Heart left ventricle (tissue), 16 donors: ENCODE data around the gene POU6F2. TPM values are rescaled to one million over a fixed set of nuclear protein-coding genes. Genes with fewer than 3 reads are reported as not detected.

Experiments
- ATAC-seq, 4 donors: fragments of 200-7000 bp; cut with Tn5 transposase; one replicate each; pipeline ENCODE4 v1.9.1; 2020 to 2022; ENCODE audit warnings: moderate library complexity in 4 of 4, mild to moderate bottlenecking in 3 of 4, moderate number of reproducible peaks in 1 of 4
- DNase-seq, 5 donors: peaks; one replicate each; pipeline ENCODE4 v3.0.0-alpha.2; 2020
- H3K27ac ChIP-seq, 12 donors: fragments of 200-600 bp; sonication (generic) in 4 of 12; one replicate each; pipeline versions ENCODE4 v1.5.0 to v1.8.0; 2016 to 2022; ENCODE audit warnings: mild to moderate bottlenecking in 2 of 12
- H3K27me3 ChIP-seq, 9 donors: fragments of 200-600 bp; sonication (generic) in 2 of 9; one replicate each; pipeline versions ENCODE4 v1.5.1 to v1.8.0; 2016 to 2022; ENCODE audit warnings: mild to moderate bottlenecking in 3 of 9
- H3K36me3 ChIP-seq, 9 donors: fragments of 200-600 bp; sonication (generic) in 2 of 9; one replicate each; pipeline versions ENCODE4 v1.5.0 to v1.8.0; 2018 to 2022; ENCODE audit warnings: mild to moderate bottlenecking in 2 of 9
- H3K4me1 ChIP-seq, 12 donors: fragments of 200-600 bp; sonication (generic) in 4 of 12; one replicate each; pipeline versions ENCODE4 v1.5.0 to v1.8.0; 2016 to 2022; ENCODE audit warnings: mild to moderate bottlenecking in 3 of 12
- H3K4me3 ChIP-seq, 12 donors: fragments of 200-600 bp; sonication (generic) in 4 of 12; one replicate each; pipeline versions ENCODE4 v1.5.0 to v1.8.0; 2017 to 2022; ENCODE audit warnings: mild to moderate bottlenecking in 9 of 12, moderate library complexity in 4 of 12
- H3K9me3 ChIP-seq, 12 donors: fragments of 200-600 bp; sonication (generic) in 4 of 12; one replicate each; pipeline versions ENCODE4 v1.5.0 to v1.8.0; 2016 to 2022; ENCODE audit warnings: mild to moderate bottlenecking in 1 of 12
- POLR2A ChIP-seq, 2 donors: fragments of 450-650 bp; IDR thresholded peaks; one replicate each; pipeline ENCODE4 v1.6.1; 2017; ENCODE audit warnings: antibody characterized with exemption in 2 of 2, mild to moderate bottlenecking in 2 of 2, moderate library complexity in 2 of 2
- WGBS, 4 donors: extraction: QIAGEN DNeasy Blood & Tissue Kit in 2 of 4; methylation state at CpG; one replicate each; pipeline versions ENCODE4 v1.1.5 to v1.1.7; 2013 to 2018; 5-methylcytosine and 5-hydroxymethylcytosine counted together
- intact Hi-C, 10 donors: fragments of 100-400 bp; cut with DNase I; formaldehyde crosslinking; loops; one replicate each; pipeline versions ENCODE4 v1.11.1 to v1.14.2; 2022
- polyA plus RNA-seq, 2 donors: library from polyadenylated mRNA; stranded (reverse); fragments of 200-250 nt; gene quantifications; one replicate each; pipeline ENCODE4 v1.2.3, GENCODE V29; 2013
- total RNA-seq, 9 donors: library from RNA; depleted of rRNA in 2 of 9; stranded (reverse); fragments of >200 nt in 2 of 9; fragmentation: NEBNext Ultra II Directional in 3 of 9; extraction: Animal tissue kit (Norgen Biotek cat#: 25700) in 3 of 9; gene quantifications; one replicate each; pipeline versions ENCODE4 v1.1.0 to v1.2.4, GENCODE V29; 2016 to 2023
- TF ChIP-seq, protein P1 (sequence below), 12 donors: fragments of 200-600 bp; sonication (generic) in 4 of 12; IDR thresholded peaks; one replicate each; pipeline versions ENCODE4 v1.5.0 to v1.8.0; 2018 to 2022; ENCODE audit warnings: antibody characterized with exemption in 12 of 12, mild to moderate bottlenecking in 5 of 12
- donor health status: ischemic (EF 13 %, LVEDD 7.1; RV severe dilation, severe dysfunction).
- donor health status: healthy with polysubstance abuse.
- donor health status: DM: no; HTN: yes; CAD: no.
- donor health status: DM: no; HTN: no; CAD: no.
- donor health status: ischemic (EF 25% LVEDD 6.9; RV normal size, moderate dysfunction).
- donor health status: ischemic (EF 25% LVEDD 5.7; RV mildly dilated, moderate dysfunction).
- donor health status: healthy.
- donor health status: DM: yes; HTN: yes; CAD: no.
- donor health status: ischemic (EF 35%, LVEDD 5.7; RV mildly dilated, moderate dysfunction).
- donor health status: nonischemic (EF 11% LVEDD 7.7; RV severe dilation, severe dysfunction).
- donor health status: DM: yes; HTN: yes; CAD: no.
- donor health status: PGD.
- donor health status: ischemic (EF 29% LVEDD 5.4; RV normal size, mild dysfunction).
- donor health status: nonischemic (EF 23%, LVEDD 6.1; RV moderate dilation, normal function).

POU6F2 gene
- total and polyA plus RNA-seq, 11 donors = 0.03 to 1.2 (median 0.38) TPM; not detected in 2

GRCh38 chr7:39153113-39153512, 175.4 kb downstream of the POU6F2 start:
- WGBS, 4 donors = 81 to 87% (median 86%) methylated on average over 5 of the region's 5 CpGs
- ATAC-seq = no peak
- H3K4me1 ChIP-seq = no peaks in the 10 kb centered on the region
- no peak overlapping the region for H3K27ac ChIP-seq
- no peak overlapping the region for H3K4me3 ChIP-seq
- intact Hi-C loops = no loop called here
- no peaks in the 10 kb centered on the region for H3K9me3 ChIP-seq
- H3K27me3 ChIP-seq = peaks cover 0 to 3% (median 0%) of the 10 kb centered on the region in 9 donors
- TF ChIP-seq, protein P1, sequence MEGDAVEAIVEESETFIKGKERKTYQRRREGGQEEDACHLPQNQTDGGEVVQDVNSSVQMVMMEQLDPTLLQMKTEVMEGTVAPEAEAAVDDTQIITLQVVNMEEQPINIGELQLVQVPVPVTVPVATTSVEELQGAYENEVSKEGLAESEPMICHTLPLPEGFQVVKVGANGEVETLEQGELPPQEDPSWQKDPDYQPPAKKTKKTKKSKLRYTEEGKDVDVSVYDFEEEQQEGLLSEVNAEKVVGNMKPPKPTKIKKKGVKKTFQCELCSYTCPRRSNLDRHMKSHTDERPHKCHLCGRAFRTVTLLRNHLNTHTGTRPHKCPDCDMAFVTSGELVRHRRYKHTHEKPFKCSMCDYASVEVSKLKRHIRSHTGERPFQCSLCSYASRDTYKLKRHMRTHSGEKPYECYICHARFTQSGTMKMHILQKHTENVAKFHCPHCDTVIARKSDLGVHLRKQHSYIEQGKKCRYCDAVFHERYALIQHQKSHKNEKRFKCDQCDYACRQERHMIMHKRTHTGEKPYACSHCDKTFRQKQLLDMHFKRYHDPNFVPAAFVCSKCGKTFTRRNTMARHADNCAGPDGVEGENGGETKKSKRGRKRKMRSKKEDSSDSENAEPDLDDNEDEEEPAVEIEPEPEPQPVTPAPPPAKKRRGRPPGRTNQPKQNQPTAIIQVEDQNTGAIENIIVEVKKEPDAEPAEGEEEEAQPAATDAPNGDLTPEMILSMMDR (IDR thresholded peaks at IDR 0.05) = no peak
- TF ChIP-seq POLR2A (IDR thresholded peaks at IDR 0.05) = no peak
- DNase-seq = no peak
- no peaks in the 10 kb centered on the region for H3K36me3 ChIP-seq

DNA sequence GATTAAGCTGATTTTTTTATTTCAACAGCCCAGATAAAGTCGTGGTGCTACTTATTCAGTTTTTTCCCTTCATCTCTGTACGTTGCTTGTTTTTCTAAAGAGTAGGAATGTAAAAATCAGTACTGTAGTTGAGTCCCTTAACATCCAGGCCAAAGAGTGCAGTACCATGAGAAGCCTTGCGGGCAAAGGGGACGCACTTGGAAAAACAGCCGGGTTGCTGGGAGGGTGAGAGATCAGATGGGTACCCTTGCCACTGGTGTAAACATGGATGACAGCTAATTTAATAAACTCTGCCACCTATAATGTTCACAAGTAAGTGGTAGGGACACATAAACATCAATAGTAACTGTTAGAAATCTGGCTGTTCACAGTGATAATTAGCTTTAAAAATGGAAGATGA, 175.9 kb downstream of the POU6F2 start:
- no peak for ATAC-seq

DNA sequence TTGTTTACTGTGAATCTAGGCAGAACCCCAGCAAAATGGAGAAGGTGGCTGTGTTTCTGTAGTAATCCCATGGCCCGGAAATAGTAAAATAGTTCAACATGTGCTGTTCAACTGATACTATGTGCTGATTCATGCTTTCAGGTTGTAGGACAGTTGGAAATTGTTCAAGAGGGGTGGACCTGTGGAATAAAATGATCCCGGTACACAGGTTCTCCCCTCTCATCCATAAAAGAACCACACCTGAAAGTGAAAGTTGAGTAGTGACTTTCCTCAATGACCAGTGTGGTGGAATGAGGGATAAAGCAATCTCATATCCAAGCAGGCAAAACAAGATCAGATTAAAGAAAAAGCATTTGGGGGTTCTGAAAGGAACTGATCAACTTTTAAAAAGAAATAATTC, 177.1 kb downstream of the POU6F2 start:
- Histone ChIP-seq H3K4me3 (no peak overlapping the region), H3K9me3 (no peaks in the 10 kb centered on the region), H3K27ac (no peak overlapping the region), H3K36me3 (no peaks in the 10 kb centered on the region), H3K27me3 (peaks cover 0 to 3% (median 0%) of the 10 kb centered on the region in 9 donors), H3K4me1 (no peaks in the 10 kb centered on the region)
- DNase-seq (no peak), ATAC-seq (no peak)
- no peak for TF ChIP-seq POLR2A (IDR thresholded peaks at IDR 0.05)
- TF ChIP-seq, protein P1 (IDR thresholded peaks at IDR 0.05) = no peak
- WGBS, 4 donors = 83 to 92% (median 87%) methylated on average over 2 of the region's 2 CpGs
- intact Hi-C loops = no loop called here

More for the DNA sequence above, 175.9 kb downstream of the POU6F2 start:
- no peak for DNase-seq
- H3K4me1 ChIP-seq = no peaks in the 10 kb centered on the region
- no peak overlapping the region for H3K27ac ChIP-seq
- no peak for TF ChIP-seq POLR2A (IDR thresholded peaks at IDR 0.05)
- TF ChIP-seq, protein P1 (IDR thresholded peaks at IDR 0.05) = no peak
- peaks cover 0 to 3% (median 0%) of the 10 kb centered on the region in 9 donors for H3K27me3 ChIP-seq
- WGBS, 4 donors = 72 to 78% (median 76%) methylated on average over 5 of the region's 5 CpGs
- no peaks in the 10 kb centered on the region for H3K9me3 ChIP-seq
- H3K4me3 ChIP-seq = no peak overlapping the region
- no peaks in the 10 kb centered on the region for H3K36me3 ChIP-seq
- intact Hi-C loops = no loop called here

- Histone ChIP-seq H3K4me3 (no peak overlapping the region), H3K9me3 (no peaks in the 10 kb centered on the region), H3K27ac (no peak overlapping the region), H3K4me1 (no peaks in the 10 kb centered on the region), H3K36me3 (no peaks in the 10 kb centered on the region), H3K27me3 (peaks cover 0 to 3% (median 0%) of the 10 kb centered on the region in 9 donors)
- DNase-seq (no peak), ATAC-seq (no peak)
- intact Hi-C loops = no loop called here
- 75 to 85% (median 82%) methylated on average over 3 of the region's 3 CpGs for WGBS, 4 donors
- TF ChIP-seq, protein P1 (IDR thresholded peaks at IDR 0.05) = no peak
- TF ChIP-seq POLR2A (IDR thresholded peaks at IDR 0.05) = no peak
These were observed 180.7 kb downstream of the POU6F2 start for GRCh38 chr7:39158367-39158766.
